HL-60 (cell line): ENCODE measurements around the gene MPG.

Source experiments
- DNase-seq, 2 experiments: peaks; one replicate each; pipeline ENCODE4 v3.0.0-alpha.2; 2010 to 2020; ENCODE audit warnings: low read depth in 1 of 2, low spot score in 1 of 2
- H3K27ac ChIP-seq: fragments of 250-450 bp; sonication (Bioruptor Pico); replicated peaks from 2 replicates; pipeline ENCODE4 v1.5.1; 2020; ENCODE audit warnings: mild to moderate bottlenecking, moderate library complexity
- H3K27me3 ChIP-seq: fragments of 250-450 bp; sonication (Bioruptor Pico); 2 replicates; pipeline ENCODE4 v1.5.1; 2021; ENCODE audit warnings: mild to moderate bottlenecking, moderate library complexity; ENCODE audit not compliant: insufficient read depth, poor library complexity, severe bottlenecking
- H3K4me3 ChIP-seq: replicated peaks from 2 replicates; pipeline ENCODE4 v1.5.1; 2011; ENCODE audit warnings: mild to moderate bottlenecking, control low read depth, low read length; ENCODE audit not compliant: insufficient read depth
- GABPA ChIP-seq: IDR thresholded peaks from 2 replicates; pipeline ENCODE4 v1.6.1; 2012; ENCODE audit warnings: low read depth
- POLR2AphosphoS5 ChIP-seq: IDR thresholded peaks from 2 replicates; pipeline ENCODE4 v1.6.1; 2012; ENCODE audit warnings: low read depth
- REST ChIP-seq: IDR thresholded peaks from 2 replicates; pipeline ENCODE4 v1.6.1; 2012; ENCODE audit warnings: low read depth; ENCODE audit not compliant: insufficient replicate concordance
- SPI1 ChIP-seq: IDR thresholded peaks from 2 replicates; pipeline ENCODE4 v1.6.1; 2012; ENCODE audit warnings: low read depth, mild to moderate bottlenecking, borderline replicate concordance
- TF ChIP-seq, protein P1 (sequence below): IDR thresholded peaks from one replicate; pipeline ENCODE4 v1.5.1; 2011; ENCODE audit warnings: low read length, control low read depth, inconsistent platforms; ENCODE audit not compliant: insufficient read depth

MPG gene

DNA sequence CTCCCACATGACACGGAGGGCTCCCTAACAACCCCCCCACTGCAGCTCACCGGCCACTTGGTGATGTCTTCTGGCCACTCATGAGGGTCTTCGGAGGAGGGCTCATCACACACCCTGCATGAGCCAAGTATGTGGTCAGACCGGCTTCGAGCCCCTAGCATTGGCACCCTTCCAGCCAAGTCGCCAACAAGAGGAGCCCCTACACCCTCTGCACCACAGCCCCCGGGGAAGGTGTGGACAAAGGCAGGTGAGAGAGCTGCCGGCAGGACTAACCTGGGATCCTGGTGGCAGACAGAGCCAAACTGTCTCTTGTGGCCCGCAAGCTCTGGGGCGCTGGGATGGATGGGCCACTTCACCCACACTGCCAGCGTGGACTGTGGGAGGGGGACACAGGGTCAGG is 17.9 kb upstream of the MPG start:
- Histone ChIP-seq H3K27ac (no peak overlapping the region), H3K27me3 (no peaks in the 10 kb centered on the region), H3K4me3 (no peak overlapping the region)
- DNase-seq = no peak
- TF ChIP-seq, protein P1, sequence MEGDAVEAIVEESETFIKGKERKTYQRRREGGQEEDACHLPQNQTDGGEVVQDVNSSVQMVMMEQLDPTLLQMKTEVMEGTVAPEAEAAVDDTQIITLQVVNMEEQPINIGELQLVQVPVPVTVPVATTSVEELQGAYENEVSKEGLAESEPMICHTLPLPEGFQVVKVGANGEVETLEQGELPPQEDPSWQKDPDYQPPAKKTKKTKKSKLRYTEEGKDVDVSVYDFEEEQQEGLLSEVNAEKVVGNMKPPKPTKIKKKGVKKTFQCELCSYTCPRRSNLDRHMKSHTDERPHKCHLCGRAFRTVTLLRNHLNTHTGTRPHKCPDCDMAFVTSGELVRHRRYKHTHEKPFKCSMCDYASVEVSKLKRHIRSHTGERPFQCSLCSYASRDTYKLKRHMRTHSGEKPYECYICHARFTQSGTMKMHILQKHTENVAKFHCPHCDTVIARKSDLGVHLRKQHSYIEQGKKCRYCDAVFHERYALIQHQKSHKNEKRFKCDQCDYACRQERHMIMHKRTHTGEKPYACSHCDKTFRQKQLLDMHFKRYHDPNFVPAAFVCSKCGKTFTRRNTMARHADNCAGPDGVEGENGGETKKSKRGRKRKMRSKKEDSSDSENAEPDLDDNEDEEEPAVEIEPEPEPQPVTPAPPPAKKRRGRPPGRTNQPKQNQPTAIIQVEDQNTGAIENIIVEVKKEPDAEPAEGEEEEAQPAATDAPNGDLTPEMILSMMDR = no peak
- TF ChIP-seq SPI1 = no peak
- no peak for TF ChIP-seq GABPA
- no peak for TF ChIP-seq REST
- no peak for TF ChIP-seq POLR2AphosphoS5

- TF ChIP-seq GABPA (no peak), SPI1 (no peak), POLR2AphosphoS5 (no peak), REST (no peak)
- TF ChIP-seq, protein P1 = no peak
- no peak overlapping the region for H3K4me3 ChIP-seq
- H3K27ac ChIP-seq = no peak overlapping the region
- H3K27me3 ChIP-seq = no peaks in the 10 kb centered on the region
- DNase-seq = no peak
Observed at GRCh38 chr16:60929-61878, 16.8 kb upstream of the MPG start.

- TF ChIP-seq, protein P1 = no peak
- TF ChIP-seq SPI1 = no peak
- TF ChIP-seq GABPA = no peak
- TF ChIP-seq REST = no peak
- no peak for TF ChIP-seq POLR2AphosphoS5
- no peaks in the 10 kb centered on the region for H3K27me3 ChIP-seq
- no peak for DNase-seq
- H3K4me3 ChIP-seq = no peak overlapping the region
- no peak overlapping the region for H3K27ac ChIP-seq
Observed at GRCh38 chr16:61879-62281, 16.1 kb upstream of the MPG start.
